GM20000 (cell line): ENCODE results near the gene PXT1.

Experiments used
- DNase-seq: peaks from one replicate; pipeline ENCODE4 v3.0.0; 2012; ENCODE audit warnings: low spot score
- TF ChIP-seq, protein P1 (sequence below): IDR thresholded peaks from 2 replicates; pipeline ENCODE4 v1.5.1; 2012; ENCODE audit warnings: mild to moderate bottlenecking, control low read depth; ENCODE audit errors: extremely low read depth, missing control alignments

Gene PXT1

DNA sequence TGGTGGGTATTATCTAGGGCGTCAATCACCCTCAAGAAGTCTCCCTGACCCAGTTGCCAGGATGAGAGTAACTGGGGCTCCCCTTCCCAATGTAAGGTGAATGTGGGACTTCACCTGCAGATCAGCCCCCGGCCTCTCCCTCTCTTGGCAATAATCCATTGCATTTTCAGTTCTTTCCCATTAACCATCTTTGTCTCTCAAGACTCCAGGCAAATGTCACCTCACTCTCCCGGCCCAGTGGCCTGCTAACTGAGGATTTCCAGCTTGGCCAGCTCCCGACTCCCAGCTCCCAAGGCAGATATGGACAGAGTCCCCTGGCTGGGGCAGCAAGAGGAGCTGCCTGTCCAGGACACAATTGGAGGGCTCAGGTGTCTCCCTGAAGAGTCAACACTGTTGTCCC, 62.5 kb downstream of the PXT1 start:
- DNase-seq, result no peak
- TF ChIP-seq, protein P1, sequence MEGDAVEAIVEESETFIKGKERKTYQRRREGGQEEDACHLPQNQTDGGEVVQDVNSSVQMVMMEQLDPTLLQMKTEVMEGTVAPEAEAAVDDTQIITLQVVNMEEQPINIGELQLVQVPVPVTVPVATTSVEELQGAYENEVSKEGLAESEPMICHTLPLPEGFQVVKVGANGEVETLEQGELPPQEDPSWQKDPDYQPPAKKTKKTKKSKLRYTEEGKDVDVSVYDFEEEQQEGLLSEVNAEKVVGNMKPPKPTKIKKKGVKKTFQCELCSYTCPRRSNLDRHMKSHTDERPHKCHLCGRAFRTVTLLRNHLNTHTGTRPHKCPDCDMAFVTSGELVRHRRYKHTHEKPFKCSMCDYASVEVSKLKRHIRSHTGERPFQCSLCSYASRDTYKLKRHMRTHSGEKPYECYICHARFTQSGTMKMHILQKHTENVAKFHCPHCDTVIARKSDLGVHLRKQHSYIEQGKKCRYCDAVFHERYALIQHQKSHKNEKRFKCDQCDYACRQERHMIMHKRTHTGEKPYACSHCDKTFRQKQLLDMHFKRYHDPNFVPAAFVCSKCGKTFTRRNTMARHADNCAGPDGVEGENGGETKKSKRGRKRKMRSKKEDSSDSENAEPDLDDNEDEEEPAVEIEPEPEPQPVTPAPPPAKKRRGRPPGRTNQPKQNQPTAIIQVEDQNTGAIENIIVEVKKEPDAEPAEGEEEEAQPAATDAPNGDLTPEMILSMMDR, result no peak

DNA sequence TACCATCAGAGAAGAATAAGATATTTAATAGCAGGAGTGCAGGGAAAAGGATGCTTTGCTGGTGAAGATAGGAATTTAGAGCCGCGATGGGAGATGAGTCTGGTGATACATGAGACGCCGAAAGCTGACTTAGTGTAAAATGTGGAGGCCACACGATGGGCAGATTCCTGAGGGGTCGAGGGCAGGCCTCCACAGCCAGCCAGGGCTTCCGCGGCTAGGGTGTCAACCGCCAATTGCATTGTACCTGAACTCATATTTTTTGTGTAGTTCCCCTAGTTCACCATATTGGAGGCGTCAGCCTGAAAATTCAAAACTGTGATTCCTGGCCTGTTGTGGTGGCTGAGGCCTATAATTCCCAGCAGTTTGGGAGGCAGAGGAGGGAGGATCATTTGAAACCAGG, 63.7 kb downstream of the PXT1 start:
- TF ChIP-seq, protein P1, result no peak
- DNase-seq, result no peak

DNA sequence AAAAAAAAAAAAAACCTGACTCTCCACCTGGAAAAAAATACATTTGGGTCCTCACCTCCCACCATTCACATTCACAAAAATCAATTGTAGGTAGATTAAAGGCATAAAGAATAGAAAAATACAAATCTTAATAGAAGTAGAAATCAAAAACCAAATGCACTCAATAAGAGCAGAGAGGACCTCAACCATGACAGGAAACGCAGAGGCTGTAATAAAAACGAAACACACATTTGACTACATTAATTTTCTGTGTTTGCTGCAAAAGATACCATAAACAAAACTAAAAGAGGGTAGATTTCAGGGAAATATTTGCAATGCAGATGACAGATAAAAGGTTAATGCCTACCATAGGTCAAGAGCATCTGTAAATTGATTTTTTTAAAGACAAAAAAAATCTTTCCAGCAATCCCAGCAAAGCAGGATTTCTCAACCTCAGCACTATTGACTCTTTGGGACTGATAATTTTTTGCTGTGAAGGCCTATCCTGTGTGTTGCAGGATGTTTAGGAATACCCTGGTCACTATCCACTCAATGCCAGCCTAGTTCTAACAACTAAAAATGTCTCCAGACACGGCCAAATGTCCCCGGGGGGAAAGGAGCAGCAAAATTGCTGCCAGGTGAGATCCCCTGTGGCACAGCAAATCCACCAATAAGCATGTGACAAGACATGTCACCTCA, 64.3 kb downstream of the PXT1 start:
- TF ChIP-seq, protein P1, result no peak
- DNase-seq, result no peak

- TF ChIP-seq, protein P1, result no peak
- no peak for DNase-seq
Measured at GRCh38 chr6:36377594-36377993, 65.1 kb downstream of the PXT1 start.

- TF ChIP-seq, protein P1, result no peak
- DNase-seq, result no peak
Measured at GRCh38 chr6:36376742-36377141, 65.9 kb downstream of the PXT1 start.

- DNase-seq, result no peak
- TF ChIP-seq, protein P1, result no peak
Measured at GRCh38 chr6:36376183-36376582, 66.5 kb downstream of the PXT1 start.

- no peak for DNase-seq
- TF ChIP-seq, protein P1, result no peak
Measured at GRCh38 chr6:36375644-36376155, 67.0 kb downstream of the PXT1 start.
